Activated naive CD4-positive, alpha-beta T cell treated with Interleukin-2 at 50 U/mL for 16 hours (primary cell): Measurements from ENCODE around the gene HECTD1.
"Not testable (repeated sequence)": the region's sequence is repeated elsewhere in the genome, so short reads cannot be mapped to it uniquely, and the experiment has no call there.

ENCODE experiments used
- DNase-seq: peaks from one replicate; pipeline ENCODE4 v3.0.0-alpha.2; 2020

HECTD1 gene

DNA sequence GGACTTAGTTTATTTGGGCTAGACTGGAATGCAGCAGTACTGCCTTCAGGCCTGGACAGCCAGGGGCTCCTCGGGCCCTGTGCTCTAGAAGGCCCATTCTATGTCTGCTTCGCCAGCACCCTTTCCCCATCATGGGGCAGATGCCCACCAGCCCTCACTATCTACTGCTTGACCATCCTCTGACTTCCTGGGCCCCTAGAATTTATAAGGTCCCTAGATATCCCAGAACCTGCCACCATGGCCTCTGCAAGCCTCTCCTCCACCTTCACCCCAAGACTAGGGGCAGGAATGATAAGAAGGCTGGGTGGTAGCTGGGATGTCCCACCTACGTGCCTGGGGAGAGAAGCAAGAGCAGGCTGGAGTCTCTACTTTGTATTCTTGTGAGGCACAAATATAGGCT lies 122.6 kb downstream of the HECTD1 start:
- DNase-seq, result no peak

DNA sequence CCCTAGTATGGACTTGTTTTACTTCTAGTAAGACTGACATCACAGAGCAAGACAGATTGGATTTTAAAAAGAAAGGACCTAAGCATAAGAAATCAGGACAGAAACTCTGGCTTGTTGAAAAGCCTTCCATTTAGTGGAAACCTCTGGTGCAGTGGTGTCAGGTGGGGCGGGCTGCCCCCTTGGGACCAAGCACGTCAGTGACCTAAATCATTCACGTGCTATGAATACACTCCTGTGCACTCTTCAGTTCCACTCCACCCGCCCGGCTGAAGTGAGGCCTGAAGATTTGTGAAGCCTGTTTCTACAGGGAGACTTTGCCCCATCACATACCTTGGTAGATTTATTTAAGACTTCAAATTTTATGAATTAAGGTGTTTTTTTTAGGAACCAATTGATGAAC lies 123.2 kb downstream of the HECTD1 start:
- DNase-seq, result no peak

DNA sequence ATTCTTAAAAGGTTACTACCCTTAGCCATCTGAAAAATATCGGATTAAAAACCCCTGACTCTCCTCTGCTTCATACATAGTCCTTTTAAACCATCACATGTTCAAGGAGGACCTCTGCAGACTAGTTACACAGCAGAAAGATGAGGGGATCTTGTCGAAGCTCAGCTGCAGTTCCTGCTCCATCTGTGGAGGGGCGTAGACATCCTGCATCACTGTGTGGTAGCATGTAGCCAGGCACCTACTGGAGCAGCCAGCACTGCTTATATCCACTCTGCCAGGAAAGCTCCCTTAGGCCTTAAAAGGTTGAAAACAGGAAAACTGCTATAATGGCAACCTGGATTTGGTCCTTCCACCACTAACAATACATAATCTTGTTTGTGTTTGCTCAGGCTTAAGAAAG lies 123.8 kb downstream of the HECTD1 start:
- DNase-seq, result no peak

DNA sequence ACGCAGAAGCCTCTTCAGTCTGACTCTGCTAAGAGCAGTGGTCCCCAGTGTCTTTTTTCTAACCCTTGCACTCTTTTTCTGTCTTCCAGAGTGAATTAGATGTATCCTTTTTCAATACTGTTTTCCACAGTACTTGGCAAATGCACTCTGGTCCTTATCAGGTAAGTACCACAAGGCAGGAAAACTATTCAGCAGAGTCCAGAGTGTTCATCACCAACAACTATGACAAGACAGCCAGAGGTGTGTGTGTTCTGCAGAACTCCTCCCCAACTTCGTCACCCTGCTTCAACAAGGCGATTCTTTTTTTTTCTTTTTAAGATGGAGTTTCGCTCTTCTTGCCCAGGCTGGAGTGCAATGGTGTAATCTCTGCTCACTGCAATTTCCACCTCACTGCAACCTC lies 127.1 kb downstream of the HECTD1 start:
- DNase-seq, result no peak

DNA sequence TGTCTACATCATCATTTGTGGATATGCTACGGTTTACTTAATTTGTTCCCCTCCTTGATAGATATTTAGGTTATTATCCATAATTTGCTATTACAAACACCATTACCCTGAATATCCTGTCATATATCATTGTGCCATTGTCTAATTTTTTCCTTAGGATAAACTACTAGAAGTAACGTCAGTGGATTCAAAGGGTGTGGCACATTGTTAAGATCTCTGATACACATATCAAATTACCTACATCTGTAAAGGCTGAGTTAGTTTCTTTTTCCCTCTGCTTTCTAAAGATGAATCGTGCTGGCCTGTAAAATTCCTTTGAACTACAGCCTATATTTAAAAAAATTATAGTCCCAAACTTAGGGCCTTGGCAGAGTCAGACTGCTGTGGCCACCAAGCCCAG lies 127.5 kb downstream of the HECTD1 start:
- DNase-seq, result no peak

DNA sequence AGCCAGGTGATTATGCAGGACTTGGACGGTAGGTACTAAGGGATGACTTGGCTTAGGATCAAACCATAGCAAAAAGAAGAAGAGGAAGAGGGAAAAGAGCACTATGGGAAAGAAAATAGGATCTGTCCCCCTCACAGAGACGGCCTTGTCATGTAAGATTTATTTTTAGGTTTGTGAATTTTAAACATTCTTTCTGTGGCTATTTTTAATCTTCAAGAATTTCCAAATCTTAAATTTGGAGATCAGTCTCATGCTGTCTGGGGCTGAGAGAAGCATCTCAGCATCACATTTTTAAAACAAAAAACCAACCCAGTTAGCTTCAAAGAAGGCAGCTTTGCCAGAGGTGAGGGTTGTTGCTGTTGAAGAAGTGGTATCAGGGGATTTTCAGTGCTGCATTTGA lies 128.8 kb downstream of the HECTD1 start:
- no peak for DNase-seq

DNA sequence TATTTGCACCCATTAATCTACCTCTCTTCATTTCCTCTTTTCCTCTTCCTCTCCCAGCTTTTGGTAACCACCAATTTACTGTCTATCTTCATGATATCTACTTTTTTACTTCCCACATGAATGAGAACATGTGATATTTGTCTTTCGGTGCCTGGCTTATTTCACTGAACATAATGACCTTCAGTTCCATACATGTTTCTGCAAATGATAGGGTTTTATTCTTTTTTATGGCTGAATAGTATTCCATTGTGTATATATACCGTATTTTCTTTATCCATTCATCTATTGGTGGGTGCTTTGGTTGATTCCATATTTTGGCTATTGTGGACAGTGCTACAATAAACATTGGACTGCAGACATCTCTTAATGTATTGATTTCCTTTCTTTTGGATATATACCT lies 132.4 kb downstream of the HECTD1 start:
- no peak for DNase-seq

DNA sequence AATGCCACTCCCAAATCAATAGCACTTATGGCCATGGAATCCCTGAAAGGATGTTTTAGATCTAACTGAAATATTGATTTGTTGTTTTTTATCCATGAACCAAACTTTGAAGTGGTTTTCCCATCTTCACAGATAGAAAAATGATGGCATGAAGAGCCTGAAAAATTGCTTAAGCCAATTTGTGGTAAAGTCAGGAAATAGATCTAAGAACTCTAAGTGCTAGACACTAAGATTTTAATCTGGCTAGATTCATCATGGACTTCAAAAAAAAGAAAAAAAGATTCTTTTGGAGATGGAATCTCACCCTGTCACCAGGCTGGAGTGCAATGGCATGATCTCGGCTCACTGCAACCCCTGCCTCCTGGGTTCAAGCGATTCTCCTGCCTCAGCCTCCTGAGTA lies 136.4 kb downstream of the HECTD1 start:
- DNase-seq, result no peak

DNA sequence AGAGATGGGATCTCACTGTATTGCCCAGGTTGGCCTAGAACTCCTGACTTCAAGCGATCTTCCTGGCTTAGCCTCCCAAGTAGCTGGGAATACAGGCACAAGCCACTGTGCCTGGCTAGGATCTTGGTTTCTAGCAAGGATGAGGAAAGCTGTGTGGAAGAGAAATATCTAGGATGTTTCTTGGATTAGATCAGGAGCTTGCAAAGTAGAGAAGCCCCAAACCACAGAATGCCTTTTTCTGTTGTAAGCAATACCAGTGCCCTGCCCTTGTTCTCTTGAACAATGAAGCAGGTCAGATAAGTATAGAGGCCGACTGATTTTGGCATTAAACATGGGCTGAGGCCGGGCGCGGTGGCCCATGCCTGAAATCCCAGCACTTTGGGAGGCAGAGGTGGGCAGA lies 137.2 kb downstream of the HECTD1 start:
- DNase-seq, result no peak

DNA sequence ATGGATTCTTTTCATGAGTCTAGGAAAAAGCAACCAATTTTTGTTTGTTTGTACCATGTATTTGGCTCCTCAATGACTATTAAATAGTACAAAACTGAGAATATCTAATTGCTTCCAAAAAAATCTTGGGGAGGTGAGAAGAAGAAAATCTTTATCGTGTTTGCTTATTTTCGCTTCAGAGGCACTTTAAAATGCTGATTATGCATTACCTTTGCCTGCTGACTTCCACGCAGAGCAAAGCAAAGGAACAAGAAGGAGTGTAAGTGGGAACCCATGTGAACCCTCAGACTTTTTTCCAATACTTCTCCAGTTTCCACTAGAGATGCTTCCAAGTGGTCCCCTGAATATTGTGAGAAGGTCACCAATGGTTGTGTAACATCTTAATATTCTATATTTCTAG lies 138.2 kb downstream of the HECTD1 start:
- DNase-seq, result no peak

DNA sequence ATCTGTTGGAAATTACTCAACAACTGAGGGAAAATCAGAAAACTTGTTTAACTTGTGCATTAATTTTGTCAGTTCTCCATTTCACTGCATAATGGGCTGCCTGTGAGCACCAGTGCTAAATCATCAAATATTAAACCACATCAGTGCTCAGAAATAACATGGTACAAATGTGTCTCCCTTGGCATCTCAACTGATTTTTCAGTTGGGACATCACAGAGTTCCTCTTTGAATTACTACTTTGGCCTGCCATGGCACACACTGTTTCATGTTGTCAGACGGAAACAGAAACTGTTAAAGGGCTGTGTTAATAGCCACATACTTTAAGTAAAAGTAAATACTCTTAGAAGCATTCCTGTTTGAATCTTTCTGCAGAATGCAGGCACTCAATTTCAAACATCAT lies 139.4 kb downstream of the HECTD1 start:
- no peak for DNase-seq

DNA sequence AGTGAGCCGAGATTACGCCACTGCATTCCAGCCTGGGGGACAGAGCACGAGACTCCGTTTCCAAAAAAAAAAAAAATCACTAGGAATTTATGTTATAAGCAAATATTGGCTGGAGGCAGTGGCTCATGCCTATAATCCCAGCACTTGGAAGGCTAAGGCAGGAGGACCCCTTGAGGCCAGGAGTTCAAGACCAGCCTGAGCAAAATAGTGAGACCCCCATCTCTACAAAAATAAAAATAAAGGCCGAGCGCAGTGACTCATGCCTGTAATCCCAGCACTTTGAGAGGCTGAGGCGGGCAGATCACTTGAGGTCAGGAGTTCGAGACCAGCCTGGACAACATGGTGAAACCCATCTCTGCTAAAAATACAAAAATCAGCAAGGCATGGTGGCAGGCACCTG lies 144.7 kb downstream of the HECTD1 start:
- not testable (repeated sequence) for DNase-seq

DNA sequence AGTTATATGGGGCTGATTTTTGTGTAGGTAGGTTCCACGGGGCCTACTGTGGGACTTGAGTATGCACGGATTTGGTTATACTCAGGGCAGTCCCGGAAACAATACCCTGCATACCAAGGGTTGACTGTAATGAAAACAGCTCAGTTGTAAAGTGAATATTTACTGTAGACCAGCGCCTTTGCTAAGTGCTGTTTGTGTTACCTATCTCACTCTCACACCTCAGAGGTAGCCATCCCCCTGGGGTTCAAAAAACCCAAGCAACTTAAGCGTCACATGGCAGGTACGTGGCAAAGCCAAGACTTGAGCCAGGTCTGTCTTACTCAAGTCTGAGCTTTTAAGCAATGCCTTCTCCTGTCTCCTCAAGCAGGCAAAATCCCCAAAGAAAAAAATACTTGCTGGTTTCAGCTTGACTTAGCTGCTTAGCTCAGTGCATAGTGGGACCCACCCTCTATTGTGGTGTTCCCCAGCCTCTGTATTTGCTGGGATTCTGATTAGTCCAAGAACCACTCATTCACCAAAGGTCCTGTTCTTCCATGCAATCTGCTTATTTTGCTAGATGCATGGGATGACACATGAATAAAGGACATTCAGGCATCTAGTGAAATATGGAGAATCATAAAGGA lies 147.2 kb downstream of the HECTD1 start:
- no peak for DNase-seq

DNA sequence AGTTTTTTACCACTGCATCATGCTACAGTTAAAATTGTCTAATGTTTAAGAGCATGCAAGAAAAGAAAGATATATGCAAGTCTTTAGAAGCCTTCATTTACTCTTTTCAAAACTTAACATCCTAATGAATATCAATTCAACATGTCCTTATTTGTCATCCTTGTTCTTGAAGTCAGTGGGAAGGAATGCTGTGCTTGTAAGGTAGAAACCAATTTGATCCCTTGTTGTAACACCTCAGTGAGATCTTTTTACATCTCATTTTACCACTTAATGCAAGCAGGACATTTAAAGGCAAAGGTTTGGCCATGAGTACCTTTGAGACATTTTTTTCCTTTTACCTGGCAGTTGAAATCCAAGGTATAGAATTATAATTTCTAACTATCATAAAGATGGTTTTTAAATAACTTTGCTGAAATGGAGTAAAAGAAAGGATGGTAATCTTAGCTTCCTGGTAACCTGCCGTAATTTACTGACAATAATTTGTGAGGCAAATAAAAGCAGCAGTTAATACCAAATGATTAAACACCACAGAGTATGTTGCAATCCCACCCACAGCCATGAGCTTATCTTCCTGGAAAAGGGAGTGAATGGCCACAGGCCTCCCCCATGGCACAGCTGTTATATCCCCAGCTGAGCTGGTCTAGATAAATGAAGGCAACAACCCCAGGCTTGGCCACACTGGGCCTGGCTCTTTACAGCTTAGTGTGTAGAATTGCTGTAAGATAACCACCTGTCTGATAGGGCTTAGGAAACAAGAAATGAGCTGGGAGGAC lies 148.3 kb downstream of the HECTD1 start:
- no peak for DNase-seq

DNA sequence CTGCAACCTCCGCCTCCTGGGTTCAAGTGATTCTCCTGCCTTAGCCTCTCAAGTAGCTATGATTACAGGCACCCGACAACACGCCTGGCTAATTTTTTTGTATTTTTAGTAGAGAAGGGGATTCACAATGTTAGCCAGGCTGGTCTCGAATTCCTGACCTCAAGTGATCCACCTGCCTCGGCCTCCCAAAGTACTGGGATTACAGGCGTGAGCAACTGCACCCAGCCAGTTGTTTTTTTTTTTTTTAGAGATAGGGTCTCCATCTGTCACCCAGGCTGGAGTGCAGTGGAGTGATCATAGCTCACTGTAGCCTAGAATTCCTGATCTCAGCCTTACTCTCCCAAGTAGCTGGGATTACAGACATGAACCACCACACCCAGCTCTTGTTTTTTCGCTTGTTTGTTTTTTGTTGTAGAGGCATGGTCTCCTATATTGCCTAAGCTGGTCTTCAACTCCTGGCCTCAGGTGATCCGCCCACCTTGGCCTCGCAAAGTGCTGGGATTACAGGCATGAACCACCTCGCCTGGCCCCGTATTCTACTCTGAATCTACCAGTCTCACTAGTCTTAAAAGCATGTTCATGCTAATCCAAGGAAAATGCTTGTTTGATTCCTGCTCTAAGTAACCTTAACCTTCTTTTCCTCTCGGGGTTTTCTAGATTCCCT lies 149.8 kb downstream of the HECTD1 start:
- no peak for DNase-seq

DNA sequence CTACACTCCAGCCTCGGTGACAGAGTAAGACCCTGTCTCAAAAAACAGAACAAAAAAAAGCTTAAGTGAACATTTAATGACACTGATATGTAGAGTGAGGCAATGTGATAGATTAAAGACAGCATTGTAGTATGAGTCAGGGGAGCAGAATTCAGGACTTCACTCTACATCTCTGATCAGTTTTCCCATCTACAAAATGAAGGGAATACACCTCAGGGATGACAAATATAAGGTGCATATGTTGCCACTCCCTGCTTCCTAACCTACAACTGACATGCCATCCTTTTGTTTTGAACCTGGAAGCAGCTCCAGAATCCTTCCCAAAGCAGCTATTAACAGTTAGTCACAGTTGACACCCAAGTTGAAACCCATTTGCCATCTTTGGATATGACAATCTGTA lies 150.6 kb downstream of the HECTD1 start:
- no peak for DNase-seq

DNA sequence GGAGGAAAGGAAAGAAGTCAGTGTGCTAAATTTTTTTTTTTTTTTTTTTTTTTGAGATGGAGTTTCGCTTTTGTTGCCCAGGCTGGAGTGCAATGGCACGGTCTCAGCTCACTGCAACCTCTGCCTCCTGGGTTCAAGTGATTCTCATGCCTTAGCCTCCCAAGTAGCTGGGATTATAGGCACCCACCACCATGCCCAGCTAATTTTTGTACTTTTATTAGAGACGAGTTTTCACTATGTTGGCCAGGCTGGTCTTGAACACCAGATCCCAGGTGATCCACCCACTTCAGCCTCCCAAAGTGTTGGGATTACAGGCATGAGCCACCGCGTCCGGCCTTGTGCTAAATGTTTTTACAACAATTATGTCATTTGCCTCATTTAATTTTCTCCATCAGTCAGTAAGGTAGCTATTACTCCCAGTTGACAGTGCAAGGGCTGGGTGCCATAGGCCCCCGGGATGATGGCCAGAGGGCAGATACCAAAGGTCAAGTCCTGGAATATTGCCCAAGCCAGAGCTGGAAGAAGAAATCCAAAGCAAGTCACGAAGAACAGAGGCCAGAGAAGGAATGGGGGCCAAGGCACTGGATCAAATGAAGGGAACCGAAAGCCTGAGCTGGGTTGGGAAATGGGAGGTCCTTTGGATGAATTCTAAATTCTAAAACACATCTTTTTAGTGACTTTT lies 154.5 kb downstream of the HECTD1 start:
- DNase-seq, result not testable (repeated sequence)

DNA sequence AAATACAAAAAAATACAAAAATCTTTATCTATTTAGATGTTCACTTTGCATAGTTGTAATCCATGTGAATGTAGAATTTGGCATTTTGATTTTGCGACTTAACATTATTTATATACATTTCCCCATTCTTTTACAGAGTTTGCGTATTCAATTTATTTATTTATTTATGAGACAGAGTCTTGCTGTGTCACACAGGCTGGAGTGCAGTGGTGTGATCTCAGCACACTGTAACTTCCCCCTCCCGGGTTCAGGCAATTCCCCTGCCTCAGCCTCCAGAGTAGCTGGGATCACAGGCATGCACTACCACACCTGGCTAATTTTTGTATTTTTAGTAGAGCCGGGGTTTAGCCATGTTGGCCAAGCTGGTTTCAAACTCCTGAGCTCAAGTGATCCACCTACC lies 156.1 kb downstream of the HECTD1 start:
- no peak for DNase-seq

DNA sequence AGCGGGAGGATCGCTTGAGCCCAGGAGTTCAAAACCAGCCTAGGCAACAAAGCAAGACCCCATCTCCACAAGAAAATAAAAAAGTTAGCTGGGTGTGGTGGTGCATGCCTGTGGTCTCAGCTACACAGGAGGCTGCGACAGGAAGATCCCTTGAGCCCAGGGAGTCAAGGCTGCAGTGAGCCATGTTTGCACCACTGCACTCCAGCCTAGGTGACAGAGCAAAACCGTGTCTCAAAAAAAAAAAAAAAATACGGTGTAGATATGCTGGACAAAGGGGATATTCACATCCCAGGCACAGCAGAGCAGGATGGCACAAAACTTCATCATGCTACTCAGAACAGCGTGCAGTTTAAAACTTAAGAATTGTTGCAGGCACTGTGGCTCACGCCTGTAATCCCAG lies 156.6 kb downstream of the HECTD1 start:
- DNase-seq, result no peak
